ENCODE measurements around the gene HNRNPA0.
"Not testable (repeated sequence)": the region's sequence is repeated elsewhere in the genome, so short reads cannot be mapped to it uniquely, and the experiment has no call there.

Gene HNRNPA0

GRCh38 chr5:137754188-137754960 is at the start of gene HNRNPA0:
Gene HNRNPA0 (minus strand): TSS chr5:137754363. CDS start chr5:137754066, 297 bp downstream.
- DNase-seq, result peak; percentile 96

GRCh38 chr5:137802282-137803210 is 48.4 kb upstream of the HNRNPA0 start:
- DNase-seq, result no peak

GRCh38 chr5:137800700-137801411 is 46.7 kb upstream of the HNRNPA0 start:
- no peak for DNase-seq

GRCh38 chr5:137796279-137796678 is 42.1 kb upstream of the HNRNPA0 start:
- no peak for DNase-seq

DNA sequence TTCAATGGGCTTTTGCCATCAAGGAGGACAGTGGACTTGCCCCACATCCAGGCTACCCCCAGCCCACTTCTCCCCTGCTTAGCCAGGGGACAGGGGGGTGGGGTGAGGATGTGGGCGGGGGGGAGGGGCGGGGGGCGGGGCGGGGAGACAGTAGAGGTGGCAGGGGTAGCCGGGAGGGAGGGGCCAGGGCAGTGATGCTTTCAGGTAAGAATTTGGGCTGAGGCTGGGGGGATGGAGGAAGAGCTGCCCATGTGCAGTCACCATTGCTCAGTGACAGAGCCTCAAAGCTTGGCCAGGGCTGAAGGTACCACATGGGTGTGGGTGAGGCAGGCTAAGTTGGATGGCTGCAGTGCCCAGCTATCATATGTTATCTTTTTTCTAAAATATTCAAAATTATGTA is 40.7 kb upstream of the HNRNPA0 start:
- DNase-seq, result no peak

GRCh38 chr5:137792303-137792702 is 38.1 kb upstream of the HNRNPA0 start:
- no peak for DNase-seq

DNA sequence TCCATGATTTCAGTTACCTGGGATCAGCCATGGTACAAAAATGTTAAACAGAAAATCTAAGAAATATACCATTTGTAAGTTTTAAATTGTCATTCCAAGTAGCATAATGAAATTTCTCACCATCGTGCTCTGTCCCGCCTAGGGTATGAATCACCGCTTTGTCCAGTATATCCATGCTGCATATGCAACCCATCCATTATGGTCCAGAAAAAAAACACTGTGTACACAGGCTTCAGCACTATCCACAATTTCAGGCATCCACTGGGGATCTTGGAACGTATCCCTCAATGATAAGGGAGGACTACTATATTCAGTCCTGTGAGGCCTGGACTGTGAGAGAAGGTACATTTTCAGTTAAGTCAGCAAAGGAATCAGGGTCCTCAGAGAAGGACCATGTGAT is 37.6 kb upstream of the HNRNPA0 start:
- no peak for DNase-seq

GRCh38 chr5:137791387-137791786 is 37.2 kb upstream of the HNRNPA0 start:
- DNase-seq, result no peak

DNA sequence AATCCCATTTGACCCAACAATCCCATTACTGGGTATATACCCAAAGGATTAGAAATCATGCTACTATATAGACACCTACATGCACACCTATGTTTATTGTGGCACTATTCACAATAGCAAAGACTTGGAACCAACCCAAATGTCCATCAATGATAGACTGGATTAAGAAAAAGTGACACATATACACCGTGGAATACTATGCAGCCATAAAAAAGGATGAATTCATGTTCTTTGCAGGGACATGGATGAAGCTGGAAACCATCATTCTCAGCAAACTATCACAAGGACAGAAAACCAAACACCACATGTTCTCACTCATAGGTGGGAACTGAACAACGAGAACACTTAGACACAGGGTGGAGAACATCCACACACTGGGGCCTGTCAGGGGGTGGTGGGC is 34.4 kb upstream of the HNRNPA0 start:
- DNase-seq, result not testable (repeated sequence)

DNA sequence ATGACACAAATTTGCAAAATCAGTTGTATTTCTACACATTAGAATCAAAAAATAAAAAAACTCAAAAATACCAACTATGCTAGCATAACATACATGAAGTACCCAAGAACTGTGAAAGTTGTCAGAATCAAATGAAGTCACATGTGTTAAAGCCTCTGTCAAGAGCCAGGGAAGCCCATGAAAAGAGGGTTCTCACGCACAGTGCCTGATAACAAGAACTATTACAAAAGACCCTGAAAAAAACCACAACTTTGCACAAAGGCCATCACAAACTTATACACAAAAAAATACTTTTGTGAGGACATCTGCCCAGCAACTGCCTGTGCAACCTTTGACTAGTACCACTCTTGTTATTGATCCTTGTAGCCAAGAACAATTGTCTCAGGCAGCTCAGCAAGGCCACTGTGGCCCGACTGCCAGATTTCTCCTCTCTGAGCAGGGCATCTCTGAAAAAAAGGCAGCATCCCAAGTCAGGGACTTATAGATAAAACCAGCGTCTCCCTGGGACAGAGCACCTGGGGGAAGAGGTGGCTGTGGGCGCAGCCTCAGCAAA is 28.9 kb upstream of the HNRNPA0 start:
- no peak for DNase-seq

DNA sequence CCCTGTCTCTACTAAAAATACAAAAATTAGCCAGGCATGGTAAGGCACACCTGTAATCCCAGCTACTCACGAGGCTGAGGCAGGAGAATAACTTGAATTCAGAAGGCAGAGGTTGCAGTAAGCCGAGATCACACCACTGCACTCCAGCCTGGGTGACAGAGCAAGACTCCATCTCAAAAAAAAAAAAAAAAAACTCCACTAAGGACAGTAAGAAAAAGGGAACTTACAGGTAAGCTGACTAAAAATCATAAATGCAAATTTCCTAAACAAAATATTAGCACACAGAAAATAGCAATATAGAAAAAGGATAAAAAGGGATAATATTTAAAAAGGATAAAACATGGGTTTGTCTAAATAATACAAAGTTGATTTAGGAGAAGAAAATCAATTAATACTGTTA is 27.9 kb upstream of the HNRNPA0 start:
- no peak for DNase-seq

DNA sequence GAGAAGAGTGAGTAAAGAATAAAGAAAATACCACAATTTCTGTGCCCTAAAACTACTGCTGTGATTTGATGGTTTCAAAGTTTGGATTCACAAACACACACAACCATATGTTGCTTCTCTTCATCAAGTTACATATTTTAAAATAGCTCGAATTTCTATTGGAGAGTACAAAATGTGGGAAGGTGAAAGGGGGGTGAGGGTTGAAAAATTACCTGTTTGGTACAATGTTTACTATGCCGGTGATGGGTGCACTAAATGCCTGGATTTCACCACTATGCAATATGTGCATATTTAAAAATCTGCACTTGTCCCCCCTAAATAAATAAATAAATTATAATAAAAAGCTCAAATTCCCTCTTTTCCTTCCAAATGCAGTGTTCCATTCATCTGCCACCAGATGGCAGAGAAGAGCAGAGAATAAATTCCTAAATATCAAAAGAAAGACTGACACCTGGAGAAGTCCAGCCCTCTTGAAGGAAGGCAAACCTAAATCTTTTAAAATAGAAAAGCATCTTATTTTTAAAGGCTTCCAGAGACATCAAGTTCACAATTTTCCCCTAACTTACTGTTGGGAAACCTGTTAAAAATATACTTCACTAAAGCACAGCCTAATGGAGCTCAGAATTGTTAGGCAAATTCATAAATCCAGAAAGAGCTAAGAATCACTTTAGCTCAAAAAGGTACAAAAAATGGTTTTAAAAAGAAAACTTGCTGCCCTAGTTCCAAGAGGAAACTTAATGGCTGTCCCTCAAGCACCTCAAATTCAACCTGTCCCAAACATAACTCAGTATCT is 24.8 kb upstream of the HNRNPA0 start:
- DNase-seq, result no peak

DNA sequence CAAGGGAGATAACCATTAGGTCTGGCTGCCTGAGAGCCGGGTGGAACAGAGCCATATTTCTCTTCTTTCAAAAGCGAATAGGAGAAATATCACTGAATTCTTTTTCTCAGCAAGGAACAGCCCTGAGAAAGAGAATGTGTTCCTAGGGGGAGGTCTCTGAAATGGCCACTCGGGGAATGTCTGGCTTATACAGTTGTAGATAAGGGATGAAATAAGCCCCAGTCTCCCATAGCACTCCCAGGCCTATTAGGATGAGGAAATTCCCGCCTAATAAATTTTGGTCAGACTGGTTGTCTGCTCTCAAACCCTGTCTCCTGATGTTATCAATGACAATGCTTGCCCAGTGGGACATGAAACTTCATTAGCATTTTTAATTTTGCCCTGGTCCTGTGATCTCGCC is 13.8 kb upstream of the HNRNPA0 start:
- not testable (repeated sequence) for DNase-seq

- DNase-seq, result no peak
Observed at GRCh38 chr5:137761566-137761965, 7.4 kb upstream of the HNRNPA0 start.

DNA sequence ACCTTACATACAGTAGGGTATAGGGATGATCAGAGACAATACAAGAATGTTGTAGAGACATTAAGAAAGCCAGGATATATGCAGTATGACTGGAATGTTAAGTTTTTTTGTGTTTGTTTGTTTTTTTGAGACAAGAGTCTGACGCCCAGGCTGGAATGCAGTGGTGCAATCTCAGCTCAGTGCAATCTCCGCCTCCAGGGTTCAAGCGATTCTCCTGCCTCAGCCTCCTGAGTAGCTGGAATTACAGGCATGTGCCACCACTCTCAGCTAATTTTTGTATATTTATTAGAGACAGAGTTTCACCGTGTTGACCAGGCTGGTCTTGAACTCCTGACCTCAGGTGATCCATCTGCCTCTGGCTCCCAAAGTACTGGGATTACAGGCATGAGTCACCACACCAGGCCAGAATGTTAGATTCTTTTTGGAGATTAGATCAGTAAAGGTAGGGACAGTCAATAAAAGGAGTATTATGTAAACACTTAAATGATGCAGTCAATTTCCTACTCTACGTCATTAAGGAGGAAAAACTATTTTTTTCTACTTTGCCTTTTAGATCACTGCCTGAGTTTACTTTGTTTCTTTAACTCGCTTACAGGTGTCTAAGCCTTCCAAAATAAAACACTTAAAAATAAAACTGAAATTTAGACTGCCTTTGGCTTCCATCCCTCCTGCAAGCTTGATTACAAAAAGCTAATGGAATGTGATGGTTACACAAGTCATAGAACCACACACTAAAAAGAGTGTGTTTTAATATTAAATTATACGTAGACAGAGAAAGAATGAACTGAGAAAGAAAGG is 6.8 kb upstream of the HNRNPA0 start:
- no peak for DNase-seq

DNA sequence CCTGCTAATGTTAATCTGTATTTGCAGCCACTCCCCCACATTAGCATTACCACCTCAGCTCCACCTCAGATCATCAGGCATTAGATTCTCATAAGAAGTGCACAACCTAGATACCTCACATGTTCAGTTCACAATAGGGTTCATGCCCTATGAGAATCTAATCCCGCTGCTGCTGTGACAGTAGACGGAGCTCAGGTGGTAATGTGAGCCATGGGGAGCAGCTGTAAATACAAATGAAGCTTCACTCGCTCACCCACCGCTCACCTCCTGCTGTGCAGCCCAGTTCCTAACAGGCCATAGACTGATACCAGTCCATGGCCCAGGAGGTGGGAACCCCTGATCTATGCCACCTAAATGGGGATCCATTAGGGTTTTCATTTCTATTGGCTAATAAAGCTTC is 6.1 kb upstream of the HNRNPA0 start:
- DNase-seq, result no peak

DNA sequence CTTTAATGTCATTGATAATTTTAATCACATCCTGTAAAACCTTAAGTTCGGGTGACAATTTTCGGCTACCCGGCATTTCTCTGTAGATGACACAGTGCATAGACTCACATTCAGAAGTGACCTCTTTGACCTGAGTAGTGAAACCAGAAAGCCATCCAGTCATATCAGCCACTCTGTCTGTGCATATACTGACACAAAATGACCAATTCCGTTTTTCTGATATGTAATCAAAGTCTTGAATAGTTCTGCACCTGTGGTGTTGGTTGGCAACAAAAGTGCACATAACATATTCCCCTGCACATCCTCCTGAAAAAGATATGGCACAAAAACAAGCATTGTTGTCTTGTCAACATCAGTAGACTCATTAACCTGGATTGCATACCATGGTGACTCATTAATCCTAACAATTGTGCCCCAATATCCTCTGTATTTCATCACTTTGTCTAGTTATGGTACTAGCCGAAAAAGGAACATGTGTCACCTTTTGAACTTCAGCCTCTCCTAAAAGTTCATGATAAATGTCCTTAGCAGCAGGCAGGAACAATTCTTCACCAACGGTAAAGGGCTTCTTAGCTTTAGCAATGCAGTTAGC is 4.6 kb upstream of the HNRNPA0 start:
- DNase-seq, result no peak

GRCh38 chr5:137758121-137758520 is 4.0 kb upstream of the HNRNPA0 start:
- no peak for DNase-seq

- DNase-seq, result no peak
Observed at GRCh38 chr5:137757634-137758033, 3.5 kb upstream of the HNRNPA0 start.

DNA sequence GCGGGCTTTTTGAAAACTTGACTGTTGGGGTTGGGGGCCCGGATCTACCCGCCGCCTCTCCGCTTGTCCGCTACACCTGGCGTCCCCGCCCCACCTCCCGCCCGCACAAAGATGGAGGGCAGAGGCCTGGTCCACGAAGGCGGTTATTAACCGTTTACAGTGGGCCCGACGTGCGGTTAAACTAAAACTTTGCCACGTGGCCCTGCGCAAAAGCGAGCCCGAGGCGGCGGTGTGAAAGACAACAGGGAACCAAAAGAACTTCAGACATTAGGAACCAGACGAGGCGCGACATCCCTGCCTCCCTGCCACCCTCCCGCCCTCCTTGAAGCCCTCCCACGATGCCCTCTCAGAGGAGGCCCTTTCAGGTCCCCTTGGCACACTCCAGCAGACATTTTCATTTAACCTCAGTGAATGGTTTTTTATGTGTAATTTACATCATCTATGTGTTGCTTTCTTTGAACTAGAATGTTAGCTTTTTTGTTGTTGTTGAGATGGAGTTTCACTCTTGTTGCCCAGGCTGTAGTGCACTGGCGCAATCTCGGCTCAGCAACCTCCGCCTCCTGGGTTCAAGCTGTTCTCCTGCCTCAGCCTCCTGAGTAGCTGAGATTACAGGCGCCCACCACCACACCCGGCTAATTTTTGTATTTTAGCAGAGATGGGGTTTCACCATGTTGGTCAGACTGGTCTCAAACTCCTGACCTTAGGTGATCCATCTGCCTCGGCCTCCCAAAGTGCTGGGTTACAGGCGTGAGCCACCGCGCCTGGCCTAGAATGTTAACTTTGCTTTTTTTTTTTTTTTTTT is 999 bp upstream of the HNRNPA0 start:
- no peak for DNase-seq
